Smooth muscle cell of the brain vasculature (primary cell): Measurements from ENCODE around the gene CYB5R3.
A peak's percentile ranks its signal among the peaks of the same experiment; 100 is the strongest.

ENCODE experiments used
- DNase-seq: peaks from one replicate; pipeline ENCODE4 v3.0.0-alpha.2; 2012; ENCODE audit warnings: low read depth, low spot score

CYB5R3 gene

DNA sequence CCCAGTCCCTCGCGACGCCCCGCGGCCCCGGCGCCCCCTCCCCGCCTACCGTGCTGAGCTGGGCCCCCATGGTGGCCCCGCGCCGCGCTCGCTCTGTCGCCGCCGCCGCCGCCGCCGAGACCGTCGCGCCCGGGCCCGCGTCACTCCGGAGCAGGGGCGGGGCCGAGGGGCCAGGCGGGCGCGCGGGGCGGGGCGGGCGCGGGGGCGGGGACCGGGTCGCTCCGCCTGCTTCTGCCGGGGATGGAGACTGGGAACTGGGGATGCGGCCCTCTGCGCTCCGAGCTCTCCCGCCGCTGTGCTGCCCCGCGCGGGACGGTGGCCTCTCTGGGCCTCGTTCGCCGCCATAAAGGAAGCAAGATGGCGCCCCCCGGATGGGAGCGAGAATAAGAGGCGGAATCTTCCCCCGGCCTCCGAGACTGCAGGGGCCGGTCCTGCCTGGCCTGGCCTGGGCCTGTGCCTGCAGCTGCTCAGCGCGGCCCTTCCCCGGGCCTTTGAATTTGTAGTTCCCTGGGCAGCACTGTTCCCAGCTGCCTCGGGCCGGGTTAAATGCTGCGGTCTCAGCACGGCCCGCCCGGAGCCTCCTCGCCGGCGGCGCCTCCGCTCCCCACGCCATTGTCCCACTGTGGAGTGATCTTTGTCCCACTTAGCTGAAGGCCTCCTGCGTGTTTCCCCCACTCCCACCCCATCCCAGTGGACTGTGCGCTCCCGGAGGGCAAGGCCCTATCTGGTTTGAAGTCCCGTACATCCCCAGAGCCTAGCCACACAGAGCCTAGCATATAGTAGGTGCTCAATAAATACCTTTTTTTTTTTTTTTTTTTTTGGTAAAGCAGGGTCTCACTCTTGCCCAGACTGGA is at the start of gene CYB5R3:
CYB5R3 (minus strand) TSS at position 147 of the 854 bp plus-strand sequence; CDS start at position 70, 77 bp downstream.
- no peak for DNase-seq

DNA sequence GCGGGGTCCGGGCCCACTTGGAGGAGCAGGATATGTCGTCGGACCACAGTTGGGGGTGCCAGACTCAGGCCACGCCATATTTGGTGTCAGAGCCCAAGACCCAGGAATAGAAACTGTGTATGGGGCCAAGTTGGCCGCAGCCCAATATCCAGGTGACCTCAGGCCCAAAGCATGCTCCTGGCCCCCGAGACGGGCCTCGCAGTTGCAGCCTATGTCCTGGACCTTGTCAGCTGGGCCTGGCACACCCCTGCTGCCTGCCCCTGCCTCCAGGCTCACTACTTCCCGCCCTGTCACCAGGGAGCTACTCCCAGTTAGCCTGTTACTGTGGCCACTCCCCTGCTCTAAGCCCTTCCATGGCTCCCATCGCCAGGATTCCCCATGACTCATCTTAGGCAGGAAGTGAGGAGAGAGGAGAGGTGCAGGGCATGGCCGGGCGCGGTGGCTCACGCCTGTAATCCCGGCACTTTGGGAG is 48.4 kb upstream of the CYB5R3 start:
- DNase-seq = peak; percentile 24

DNA sequence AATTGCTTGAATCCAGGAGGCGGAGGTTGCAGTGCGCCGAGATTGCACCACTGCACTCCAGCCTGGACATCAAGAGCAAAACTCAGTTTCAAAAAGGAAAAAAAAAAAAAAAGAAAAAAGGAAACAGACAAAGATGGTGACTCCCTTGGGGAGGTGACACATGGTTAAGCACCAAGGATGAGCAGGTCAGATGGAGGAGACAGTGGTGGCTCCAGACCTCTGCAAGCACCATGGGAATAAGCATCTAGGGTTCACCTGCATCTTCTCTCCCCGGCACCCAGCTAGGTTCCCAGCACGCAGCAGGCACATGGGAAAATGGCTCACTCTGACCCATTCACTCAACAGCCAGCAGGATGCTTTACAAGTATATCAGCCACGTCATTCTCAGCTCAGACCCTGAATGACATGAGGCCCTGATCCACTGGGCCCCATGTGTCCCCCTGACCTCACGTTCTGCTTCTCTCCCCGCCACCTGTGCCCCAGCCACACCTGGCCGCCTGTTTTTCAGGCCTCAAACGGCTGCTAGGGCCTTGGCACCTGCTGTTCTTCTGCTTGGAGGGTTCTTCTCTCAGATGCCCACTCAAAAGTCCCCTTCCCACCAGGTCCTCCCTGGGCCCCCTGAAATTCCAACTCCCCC is 47.3 kb upstream of the CYB5R3 start:
- DNase-seq = no peak

DNA sequence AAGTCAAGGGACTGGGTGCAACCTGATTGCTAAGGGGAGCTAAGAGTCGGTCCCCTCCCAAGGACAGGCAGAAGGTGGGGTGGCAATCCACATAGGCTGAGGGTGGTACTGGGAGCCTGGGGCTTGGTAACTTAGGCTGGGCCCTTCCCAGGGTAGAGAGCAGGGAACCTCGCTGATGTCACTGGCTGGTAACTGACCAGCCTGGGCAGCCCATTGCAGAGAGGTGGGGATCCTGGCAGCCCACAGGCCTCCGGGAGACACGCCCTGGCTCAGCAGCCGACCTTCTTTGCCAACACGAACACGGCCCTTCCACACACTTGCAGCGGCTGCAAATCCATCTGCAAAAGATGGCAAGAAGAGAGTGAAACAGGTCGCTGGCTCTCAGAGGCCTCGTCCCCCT is 46.1 kb upstream of the CYB5R3 start:
- no peak for DNase-seq

DNA sequence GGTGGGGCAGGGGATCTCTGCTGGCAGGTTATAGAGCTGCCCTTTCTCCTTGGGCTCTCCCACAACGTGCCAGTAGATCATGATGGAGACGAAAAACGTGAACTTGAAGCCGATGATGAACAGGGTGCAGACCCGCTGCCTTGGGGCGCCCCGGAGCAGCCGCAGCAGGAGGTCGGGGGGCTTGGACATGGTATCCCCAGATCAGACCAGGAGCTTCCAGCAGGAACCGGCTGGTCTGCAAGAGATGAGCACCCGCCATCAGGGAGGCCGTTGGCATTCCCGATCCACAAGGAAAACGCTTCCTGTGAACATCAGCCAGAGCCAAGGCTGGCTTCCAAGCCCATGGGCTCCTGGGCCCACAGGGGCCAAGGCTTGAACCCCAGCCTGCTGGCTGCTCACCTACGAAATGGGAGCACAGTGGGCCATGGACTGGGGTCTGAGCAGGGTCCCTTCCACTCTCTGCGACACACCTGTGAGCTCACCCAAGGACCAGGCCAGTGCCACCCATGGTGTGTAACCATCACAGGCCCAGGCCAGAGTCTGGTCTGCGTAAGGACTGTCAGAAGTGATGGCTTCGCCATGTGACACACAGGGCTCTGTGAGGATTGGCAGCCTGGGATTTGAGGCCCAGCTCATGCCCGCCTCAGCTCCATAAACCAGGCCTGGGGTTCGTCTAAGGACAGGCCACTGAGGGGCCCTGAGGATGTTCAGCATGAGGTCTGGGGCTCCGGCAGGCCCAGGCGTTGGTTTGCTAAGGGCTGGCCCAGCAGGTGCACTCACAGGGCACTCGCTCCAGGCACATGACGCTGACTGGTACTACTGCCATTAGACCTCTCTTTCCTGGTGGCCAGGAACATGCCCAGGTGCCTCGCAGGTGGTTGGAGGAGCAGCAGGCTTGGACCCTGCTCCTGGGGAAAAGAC is 44.8 kb upstream of the CYB5R3 start:
- no peak for DNase-seq

DNA sequence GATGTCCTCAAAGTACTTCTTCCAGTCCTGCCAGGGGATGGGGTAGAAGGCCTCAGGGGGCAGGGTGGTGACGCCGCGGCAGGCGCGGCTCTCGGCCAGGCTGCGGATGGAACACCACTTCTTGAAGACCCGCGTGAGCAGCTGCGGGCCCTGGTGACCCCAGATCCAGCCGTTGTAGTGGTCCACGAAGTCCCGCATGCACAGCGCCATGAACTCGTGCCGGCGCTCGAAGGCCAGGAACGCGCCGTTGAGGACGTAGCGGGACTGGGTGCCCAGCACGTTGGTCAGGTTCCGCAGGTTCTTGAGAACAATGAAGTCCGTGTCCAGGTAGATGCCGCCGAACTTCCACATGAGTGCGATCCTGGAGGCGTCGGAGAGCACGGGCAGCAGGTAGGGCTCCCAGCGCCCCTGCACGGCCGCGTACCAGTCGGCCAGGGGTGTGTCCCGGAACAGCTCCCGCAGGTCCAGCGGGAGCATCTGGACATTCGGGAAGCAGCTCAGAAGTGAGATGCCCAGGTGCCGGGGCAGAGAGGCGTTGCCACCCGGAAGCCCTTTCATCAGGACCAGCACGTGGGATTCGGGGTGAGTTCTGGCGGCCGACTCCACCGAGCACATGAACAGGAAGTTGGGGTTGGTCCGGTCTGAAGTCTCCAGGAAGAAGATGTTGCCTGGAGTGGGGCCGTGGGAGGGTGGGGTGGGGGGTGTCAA is 44.0 kb upstream of the CYB5R3 start:
- no peak for DNase-seq

DNA sequence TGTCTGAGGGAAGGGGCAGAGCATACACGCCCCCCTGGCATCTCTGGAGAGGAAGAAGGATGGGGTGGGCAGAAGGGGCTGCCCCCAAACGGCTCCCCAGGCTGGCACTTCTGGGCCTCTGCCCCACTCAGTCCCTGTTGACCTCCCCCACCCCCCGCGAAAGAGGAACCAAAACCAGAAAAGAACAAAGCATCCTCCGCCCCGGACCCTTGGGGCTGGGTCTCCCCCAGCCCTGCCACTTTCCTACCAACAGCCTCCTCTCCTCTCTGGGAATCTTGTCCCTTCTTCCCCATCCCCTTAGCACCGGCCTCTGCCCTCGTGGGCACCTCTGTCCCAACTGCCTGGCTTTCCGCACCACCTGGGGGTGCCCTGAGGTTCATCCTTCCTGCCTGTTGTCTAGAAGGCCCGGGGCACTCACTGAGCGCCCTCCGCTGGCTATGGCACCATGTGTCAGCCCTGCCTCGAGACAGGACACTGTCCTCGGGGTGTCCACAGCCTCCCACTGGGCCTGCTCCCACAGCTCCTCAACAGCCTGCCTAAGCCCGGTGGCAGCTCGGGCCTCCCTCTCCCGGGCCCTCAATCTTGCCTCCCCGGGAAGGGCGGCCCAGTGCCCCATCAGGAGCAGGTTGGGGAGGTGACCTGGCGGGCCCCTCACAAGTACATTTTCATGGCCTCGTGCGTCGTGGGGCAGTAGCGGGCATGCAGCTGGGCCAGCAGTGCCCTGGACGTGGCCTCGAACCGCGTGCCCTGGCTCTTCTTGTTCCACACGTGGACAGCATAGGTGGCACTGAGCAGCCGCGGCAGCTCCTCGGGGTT is 43.3 kb upstream of the CYB5R3 start:
- no peak for DNase-seq

DNA sequence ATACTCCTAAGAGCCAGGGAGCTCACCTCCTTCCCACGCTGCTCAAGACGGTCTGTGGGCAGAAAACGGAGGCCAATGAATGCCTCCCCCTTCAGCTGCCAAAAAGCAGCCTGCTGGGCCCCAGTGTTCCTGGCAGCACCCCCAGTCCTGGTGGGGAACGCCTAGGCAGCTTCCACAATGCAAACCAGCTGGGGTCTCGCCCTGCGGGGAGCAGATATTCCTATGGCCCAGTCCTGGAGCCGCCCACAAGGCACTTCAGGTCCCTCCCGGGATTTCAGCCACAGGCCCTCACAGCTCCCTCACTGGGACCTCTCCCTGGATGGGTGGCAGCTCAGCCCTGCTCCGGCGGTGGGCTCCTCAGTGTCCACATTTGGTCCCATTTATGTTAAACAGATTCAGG is 42.2 kb upstream of the CYB5R3 start:
- DNase-seq = no peak

DNA sequence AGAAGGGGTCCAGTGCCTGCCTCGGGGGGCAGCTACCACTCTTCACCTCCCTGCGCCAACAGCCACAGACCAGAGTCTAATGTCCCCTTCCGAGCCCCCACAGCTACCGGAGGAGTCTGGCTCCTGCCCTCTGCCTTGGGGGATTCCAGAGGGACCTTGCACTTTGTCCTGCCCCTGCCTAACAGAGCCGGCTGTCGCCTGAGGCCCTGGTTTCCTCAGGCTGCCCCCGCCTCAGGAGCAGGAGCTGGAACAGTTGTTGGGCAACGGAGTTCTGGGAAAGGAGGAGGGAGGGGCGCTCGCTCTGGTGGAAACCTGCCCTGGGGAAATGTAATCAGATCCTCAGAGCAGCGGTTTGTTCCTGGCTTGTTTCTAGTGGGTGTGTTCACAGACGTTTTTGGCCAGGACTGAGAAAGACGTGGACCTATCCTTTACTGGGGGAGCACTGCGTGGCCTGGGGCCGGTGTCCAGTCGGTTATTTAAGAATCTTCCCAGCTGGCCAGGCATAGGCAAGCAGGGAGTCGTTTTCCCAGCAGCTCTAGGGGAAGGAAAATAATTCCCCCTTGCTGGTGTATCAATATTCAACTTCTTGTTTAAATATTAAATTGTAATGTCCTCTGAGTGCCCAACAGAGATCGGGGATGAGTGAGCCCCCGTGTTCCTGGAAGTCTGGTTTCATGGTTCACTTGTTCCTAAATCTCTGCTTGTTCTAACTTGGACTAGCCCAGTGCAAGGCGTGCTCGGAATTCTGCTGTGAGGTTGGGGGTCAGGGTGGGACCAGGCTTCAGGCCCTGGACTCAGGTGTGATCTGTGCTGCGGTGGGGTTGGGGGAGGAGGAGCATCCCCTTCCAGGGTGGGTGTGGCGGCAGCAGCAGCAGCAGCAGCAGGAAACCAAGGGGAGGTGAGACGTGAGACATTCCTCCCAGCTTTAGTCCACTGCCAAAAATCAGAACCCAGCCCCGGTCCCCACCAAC is 39.3 kb upstream of the CYB5R3 start:
- peak; percentile 78 for DNase-seq

DNA sequence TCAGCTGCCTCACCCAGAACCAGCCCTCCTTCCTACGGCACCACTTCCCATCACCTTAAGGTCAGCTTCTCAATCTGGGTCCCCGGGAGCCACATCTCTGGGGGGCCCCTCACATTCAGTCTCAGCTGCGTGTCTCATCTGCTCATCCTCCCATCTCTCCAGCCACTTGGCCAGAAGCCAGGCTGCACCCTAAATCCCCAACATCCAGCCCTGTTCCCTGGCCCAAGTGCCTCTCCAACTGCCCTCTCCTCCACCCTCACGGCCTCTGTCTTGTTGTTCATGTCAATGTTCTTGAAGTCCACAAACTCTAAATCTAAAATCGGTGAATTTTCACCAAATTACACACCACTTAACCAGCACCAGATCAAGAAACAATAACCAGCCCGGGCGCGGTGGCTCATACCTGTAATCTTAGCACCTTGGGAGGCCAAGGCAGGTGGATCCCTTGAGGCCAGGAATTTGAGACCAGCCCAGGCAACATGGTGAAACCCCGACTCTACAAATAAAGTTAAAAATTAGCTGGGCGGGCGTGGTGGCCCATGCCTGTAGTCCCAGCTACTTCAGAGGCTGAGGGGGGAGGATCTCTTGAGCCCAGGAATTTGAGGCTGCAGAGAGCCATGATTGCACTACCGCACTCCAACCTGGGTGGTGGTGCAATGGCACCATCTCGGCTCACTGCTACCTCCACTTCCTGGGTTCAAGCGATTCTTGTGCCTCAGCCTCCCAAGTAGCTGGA is 37.7 kb upstream of the CYB5R3 start:
- DNase-seq = no peak

DNA sequence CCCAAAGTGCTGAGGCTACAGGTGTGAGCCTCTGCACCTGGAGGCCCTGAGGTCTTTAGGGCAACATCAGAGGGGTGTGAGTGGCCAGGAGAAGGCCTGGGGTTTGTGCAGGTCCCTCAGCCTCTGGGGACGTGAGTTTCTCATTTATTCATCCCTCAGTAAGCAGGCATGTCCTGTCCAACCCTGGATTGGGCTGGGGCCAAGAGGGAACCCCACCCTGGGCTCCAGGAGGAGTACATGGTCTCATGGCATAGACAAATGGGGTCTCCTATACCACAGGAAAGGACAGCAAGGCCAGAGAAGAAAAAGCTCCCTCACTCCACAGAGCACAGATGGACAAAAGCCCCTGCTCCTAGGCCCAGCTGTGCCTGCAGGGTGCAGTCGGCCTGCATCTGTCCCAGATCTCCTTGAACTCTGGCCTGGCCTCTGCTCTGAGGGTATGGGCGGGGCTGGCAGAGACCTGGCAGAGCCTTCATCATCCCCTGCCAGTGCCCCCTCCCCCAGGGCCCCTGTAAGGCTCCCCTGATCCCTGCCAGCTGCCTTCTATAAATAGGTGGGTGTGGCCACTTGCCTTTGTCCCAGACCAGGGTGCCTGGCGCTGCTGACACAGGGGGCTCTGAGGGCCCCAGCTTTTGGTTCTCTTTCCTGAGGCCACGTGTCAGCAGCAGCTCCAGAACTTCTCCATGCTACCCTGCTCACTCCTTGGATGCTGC is 36.9 kb upstream of the CYB5R3 start:
- no peak for DNase-seq

DNA sequence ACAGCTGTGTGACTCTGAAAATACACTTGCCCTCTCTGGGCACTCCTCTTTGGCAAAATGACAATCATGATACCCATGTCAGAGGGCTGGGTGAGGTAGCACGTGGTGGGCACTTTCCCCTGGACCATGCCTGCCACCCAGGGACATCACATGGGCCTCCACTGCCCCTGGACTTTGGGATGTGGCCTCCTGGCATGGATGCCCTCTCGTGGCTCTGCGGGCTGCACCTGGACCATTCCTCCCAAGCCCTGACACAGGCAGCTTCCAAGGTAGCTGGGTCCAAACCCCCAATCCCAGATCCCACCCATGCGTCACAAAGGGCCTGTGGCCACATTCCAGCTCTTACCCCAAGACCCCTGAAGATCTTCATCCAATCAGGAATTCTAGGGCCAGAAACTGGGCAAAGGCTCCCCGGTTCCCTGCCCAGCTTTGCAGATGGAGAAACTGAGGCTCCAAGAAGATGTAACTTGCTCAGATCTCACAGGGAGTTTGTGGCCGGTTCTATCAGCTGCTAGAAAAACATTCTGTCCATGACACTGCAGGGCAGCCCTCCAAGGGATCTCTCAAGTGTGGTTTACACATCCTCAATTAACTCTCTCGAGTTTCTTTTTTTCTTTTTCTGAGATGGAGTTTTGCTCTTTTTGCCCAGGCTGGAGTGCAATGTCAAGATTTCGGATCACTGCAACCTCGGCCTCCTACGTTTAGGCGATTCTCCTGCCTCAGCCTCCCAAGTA is 35.4 kb upstream of the CYB5R3 start:
- DNase-seq = no peak

DNA sequence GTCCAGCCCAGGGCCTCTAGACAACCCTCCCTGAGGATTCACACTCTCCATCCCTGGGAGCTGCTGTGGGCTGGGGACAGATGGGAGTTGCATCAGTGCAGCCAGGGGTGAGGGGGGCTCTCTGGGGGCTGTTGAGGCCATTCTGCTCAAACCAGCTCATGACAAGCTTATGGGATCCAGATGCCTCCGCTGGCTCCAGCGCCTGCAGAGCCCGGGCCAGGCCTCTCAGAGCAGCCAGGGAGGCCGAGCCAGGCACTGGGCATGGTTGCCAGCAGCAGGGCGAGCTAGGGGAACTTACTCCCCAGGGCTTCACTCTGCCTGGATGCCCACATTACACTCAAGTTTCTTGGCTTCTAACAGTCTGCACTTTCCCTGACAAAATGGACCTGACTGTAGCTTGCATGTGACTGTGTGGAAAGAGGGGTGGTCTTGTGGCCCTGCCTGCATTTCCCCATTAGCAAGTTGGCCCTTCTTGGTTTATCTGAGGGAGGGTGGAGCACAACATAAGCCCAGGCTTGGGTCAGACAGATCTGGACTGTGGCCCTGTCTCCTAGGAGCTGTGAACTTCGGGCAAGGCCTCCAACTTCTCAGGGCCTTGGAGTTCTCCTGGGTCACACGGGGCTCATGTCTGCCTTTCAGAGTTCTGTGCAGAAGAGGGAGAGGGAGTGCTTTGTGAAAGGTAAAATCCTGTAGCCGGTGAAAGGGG is 34.5 kb upstream of the CYB5R3 start:
- DNase-seq = no peak

DNA sequence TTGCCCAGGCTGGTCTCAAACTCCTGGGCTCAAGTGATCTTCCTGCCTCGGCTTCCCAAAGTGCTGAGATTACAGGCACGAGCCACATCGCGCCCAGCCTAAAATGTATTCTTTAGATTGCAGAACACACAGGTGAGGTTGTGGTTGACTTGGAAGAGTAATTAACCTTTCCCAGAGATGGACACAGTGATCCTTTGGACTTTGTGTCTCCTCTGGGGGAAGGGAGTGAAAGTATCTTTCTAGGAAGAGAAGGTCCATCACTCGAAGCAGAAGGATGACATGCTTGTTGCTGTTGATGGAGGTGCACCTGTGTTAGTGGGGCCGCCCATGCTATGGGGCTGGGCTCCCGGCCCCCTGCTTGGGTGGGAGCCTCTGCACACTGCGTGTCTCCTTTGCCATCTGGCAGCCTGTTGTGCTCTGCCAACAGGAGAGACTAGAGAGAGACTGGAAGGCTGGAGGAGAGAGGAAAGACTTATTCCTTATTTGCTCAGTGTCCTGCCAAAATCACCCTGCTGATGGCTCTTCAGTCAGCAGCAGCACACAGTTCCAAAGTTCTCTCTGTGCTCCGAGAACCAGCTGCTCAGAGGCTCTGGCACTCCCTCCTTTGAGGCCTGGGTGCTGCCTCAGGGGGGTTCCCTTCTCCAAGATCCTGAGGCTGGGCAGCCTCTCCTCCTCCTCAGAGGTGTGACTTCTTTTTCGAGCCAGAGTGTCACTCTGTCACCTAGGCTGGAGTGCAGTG is 33.1 kb upstream of the CYB5R3 start:
- DNase-seq = no peak

DNA sequence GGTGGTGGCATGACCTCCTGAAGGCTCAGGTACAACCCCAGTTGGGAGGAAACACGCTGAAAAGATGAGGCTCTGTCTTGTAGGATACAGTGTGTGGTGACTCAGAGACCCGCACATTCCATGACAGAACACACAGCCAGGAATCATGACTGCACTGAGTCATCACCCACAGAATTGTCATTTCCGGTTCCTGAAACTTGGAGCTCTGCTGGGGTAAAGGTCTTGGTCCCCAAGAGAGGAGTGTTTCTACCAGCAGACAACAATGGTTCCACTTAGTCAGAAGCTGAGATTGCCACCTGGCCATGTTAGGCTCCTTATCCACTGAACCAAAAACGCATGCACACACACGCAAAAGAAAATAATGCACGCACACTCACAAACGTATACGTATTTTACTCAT is 31.5 kb upstream of the CYB5R3 start:
- DNase-seq = peak; percentile 69

DNA sequence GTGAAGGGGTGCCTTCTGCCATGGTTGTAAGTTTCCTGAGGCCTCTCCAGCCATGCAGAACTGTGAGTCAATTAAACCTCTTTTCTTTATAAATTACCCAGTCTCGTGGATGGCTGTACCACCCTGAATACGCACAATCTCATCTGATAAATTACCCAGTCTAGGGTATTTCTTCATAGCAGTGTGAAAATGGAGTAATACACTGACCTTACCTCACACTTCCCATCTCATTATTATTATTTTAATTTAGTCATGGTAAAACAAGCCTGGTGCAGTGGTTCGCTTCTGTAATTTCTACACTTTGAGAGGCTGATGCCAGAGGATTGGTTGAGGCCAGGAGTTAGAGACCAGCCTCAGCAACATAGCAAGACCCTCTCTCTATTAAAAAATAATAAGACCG is 30.5 kb upstream of the CYB5R3 start:
- DNase-seq = no peak
